ES-I3 (cell line): Measurements from ENCODE around the gene DNAJB4.

ENCODE experiments used
- H3K36me3 ChIP-seq: 2 replicates; pipeline ENCODE4 v1.6.1; 2013; ENCODE audit warnings: mild to moderate bottlenecking, low read length, control low read depth, moderate library complexity; ENCODE audit not compliant: insufficient read depth
- H3K4me1 ChIP-seq: 2 replicates; pipeline ENCODE4 v1.6.1; 2013; ENCODE audit warnings: mild to moderate bottlenecking, control low read depth, low read length; ENCODE audit not compliant: insufficient read depth
- H3K9ac ChIP-seq: 2 replicates; pipeline ENCODE4 v1.6.1; 2013; ENCODE audit warnings: low read depth, mild to moderate bottlenecking, low read length, moderate library complexity
- H3K9me3 ChIP-seq: 2 replicates; pipeline ENCODE4 v1.6.1; 2013; ENCODE audit warnings: mild to moderate bottlenecking, low read length, moderate library complexity; ENCODE audit not compliant: control insufficient read depth, insufficient read depth

The DNAJB4 gene

DNA sequence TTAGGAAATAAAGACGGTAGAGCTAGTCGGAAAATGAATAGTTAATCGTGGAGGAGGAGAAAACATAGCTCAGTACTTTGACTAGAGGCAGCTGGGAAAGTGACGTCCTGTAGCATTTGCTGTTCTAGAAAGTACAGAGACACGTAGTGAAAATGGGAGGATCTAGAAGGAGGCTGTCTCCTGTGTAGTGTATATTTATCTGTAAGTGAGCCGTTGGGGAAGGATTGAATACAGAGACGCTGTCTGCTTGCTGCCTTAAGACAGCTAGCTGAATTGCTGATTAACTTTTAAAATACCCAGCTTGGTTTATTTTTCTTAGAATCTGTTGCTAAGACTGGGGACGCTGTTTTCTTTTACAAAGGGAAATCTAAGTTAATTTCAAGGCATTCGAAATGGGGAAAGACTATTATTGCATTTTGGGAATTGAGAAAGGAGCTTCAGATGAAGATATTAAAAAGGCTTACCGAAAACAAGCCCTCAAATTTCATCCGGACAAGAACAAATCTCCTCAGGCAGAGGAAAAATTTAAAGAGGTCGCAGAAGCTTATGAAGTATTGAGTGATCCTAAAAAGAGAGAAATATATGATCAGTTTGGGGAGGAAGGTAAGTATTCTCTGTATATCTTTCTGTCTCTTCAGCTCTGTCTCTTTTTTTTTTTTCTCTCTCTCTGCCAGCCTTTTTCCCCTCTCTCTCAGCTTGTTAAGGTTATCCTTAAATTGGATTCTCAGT lies at the start of gene DNAJB4:
DNAJB4 (plus strand) TSS at position 221 of the 729 bp plus-strand sequence; CDS start at position 393, 172 bp downstream.
- no peaks in the 10 kb centered on the region; the same call in 1 of the 2 replicates for H3K4me1 ChIP-seq
- no peaks in the 10 kb centered on the region for H3K36me3 ChIP-seq
- H3K9me3 ChIP-seq: no peaks in the 10 kb centered on the region
- H3K9ac ChIP-seq: peak within 1 kb of the TSS; percentile 37

DNA sequence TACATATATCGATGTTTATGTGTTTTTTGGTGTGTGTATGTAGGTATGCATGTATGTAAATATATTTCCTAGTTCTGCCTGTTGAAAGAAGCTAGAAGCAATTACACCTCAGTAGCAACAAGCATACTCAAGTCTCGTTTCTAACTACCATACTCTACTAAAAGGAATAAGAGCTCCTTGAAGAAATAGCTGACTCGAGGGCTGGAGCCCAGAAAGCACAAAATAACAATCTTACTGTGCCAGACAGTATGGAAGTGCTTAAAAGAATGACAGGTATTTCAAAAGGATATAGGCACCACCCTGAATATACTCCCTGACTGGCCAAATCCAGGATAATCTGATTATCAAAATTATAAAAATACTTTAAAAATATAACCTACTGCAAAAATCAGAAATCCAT lies 49.0 kb upstream of the DNAJB4 start:
- Histone ChIP-seq H3K4me1 (no peaks in the 10 kb centered on the region), H3K9ac (no peak overlapping the region), H3K9me3 (no peaks in the 10 kb centered on the region), H3K36me3 (peaks cover 59% of the 10 kb centered on the region)

- H3K4me1 ChIP-seq: no peaks in the 10 kb centered on the region
- no peaks in the 10 kb centered on the region for H3K9me3 ChIP-seq
- H3K36me3 ChIP-seq: peaks cover 61% of the 10 kb centered on the region
- no peak overlapping the region for H3K9ac ChIP-seq
These were observed 48.3 kb upstream of the DNAJB4 start for GRCh38 chr1:77956464-77956863.

DNA sequence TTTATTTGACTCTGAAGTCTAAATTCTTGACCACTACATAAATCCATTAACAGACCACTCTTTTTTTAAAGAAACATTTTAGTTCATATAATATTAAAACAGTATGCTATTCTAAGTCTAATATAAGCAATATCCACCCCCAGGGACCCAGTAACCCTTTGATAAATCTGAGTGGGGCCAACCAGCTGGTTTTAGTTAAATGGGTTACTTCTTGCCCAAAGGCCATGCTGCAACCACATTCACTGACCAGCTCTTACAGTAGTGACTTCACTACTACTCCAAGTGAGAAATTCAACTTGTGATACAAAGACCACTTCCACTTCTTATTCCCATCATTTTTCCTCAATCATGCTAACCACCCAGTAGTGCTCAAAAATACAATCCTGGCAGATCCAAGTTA lies 46.3 kb upstream of the DNAJB4 start:
- no peak overlapping the region for H3K9ac ChIP-seq
- H3K36me3 ChIP-seq: peaks cover 69% of the 10 kb centered on the region
- no peaks in the 10 kb centered on the region for H3K4me1 ChIP-seq
- no peaks in the 10 kb centered on the region for H3K9me3 ChIP-seq

GRCh38 chr1:77958850-77959249 lies 45.9 kb upstream of the DNAJB4 start:
- H3K9me3 ChIP-seq: no peaks in the 10 kb centered on the region
- no peak overlapping the region for H3K9ac ChIP-seq
- H3K4me1 ChIP-seq: no peaks in the 10 kb centered on the region
- peaks cover 70% of the 10 kb centered on the region for H3K36me3 ChIP-seq

- Histone ChIP-seq H3K36me3 (peaks cover 67% of the 10 kb centered on the region), H3K9me3 (no peaks in the 10 kb centered on the region), H3K9ac (no peak overlapping the region), H3K4me1 (no peaks in the 10 kb centered on the region)
These were observed 43.3 kb upstream of the DNAJB4 start for GRCh38 chr1:77961392-77961791.

- no peak overlapping the region for H3K9ac ChIP-seq
- peaks cover 35% of the 10 kb centered on the region for H3K36me3 ChIP-seq
- peaks cover 4% of the 10 kb centered on the region; the same call in 1 of the 2 replicates for H3K4me1 ChIP-seq
- H3K9me3 ChIP-seq: no peaks in the 10 kb centered on the region
These were observed 38.4 kb upstream of the DNAJB4 start for GRCh38 chr1:77966291-77966690.

DNA sequence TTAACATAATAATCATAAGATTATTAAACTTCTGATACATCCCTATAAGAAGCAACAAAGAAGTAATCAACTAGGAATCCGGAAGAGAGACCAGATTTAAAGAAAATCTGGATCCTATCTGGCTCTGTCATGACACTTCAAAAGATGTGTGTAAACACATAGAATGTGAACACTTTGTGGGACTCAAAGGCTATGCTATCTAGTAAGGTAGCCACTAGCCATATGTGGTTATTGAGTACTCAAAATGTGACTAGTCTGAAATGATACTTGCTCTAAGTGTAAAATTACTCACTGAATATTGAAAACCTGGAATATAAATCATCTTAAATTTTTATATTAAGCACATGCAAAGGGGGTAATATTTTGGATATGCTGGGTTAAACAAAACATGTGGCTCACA lies 34.5 kb upstream of the DNAJB4 start:
- Histone ChIP-seq H3K9ac (no peak overlapping the region), H3K4me1 (peaks cover 22% of the 10 kb centered on the region), H3K9me3 (no peaks in the 10 kb centered on the region), H3K36me3 (peaks cover 11% of the 10 kb centered on the region)

DNA sequence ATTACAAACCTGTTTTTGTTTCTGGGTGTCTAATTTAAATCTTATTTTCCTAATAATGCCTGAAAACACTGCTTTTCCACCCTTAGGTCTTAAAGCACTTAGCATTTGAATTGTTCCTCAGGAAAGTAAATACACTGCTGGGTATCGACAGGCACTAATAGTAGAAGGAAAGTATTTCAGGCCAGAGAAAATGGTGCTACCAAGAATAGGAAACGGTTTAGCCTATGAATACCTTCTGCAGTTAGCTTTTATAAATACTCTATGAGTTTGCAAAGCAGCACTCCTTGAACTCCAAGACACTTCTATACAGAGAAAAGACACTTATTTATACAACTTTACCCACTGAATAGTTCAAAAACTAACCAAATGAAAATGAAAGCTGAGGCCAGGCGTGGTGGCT lies 32.7 kb upstream of the DNAJB4 start:
- Histone ChIP-seq H3K36me3 (peaks cover 2% of the 10 kb centered on the region; the same call in 1 of the 2 replicates), H3K9ac (no peak overlapping the region), H3K9me3 (no peaks in the 10 kb centered on the region), H3K4me1 (peaks cover 34% of the 10 kb centered on the region)

DNA sequence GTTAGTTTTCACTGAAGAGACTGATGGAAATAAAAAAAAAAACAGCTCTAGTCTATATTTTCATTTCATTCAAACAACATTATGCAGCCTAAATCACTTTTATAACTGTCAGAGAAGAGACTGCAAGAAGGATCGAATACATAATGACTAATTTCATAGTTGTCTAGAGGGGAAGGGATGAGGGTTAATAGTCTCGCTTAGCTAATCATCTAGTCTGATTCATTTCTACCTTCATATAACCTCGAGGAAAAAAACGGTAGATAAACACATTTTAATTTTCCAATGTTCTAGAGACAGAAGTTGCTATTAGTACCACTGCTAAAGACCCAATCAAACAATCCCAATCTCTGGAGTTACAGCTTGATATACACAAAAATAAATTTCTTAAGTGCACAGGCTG lies 29.4 kb upstream of the DNAJB4 start:
- H3K9ac ChIP-seq: no peak overlapping the region
- peaks cover 34% of the 10 kb centered on the region for H3K4me1 ChIP-seq
- no peaks in the 10 kb centered on the region for H3K9me3 ChIP-seq
- H3K36me3 ChIP-seq: no peaks in the 10 kb centered on the region

- Histone ChIP-seq H3K9me3 (no peaks in the 10 kb centered on the region), H3K4me1 (peaks cover 34% of the 10 kb centered on the region), H3K36me3 (no peaks in the 10 kb centered on the region), H3K9ac (0 out of 2 replicates have a peak overlapping the region, but pooled peaks have one; percentile 98)
These were observed 28.8 kb upstream of the DNAJB4 start for GRCh38 chr1:77975907-77976306.

- peak overlapping the region; percentile 98 for H3K9ac ChIP-seq
- H3K9me3 ChIP-seq: no peaks in the 10 kb centered on the region
- peaks cover 28% of the 10 kb centered on the region for H3K4me1 ChIP-seq
- H3K36me3 ChIP-seq: no peaks in the 10 kb centered on the region
These were observed 28.2 kb upstream of the DNAJB4 start for GRCh38 chr1:77976433-77977076.

GRCh38 chr1:77977989-77978292 lies 26.8 kb upstream of the DNAJB4 start:
- Histone ChIP-seq H3K9me3 (no peaks in the 10 kb centered on the region), H3K36me3 (no peaks in the 10 kb centered on the region), H3K4me1 (peaks cover 23% of the 10 kb centered on the region), H3K9ac (peak overlapping the region; percentile 98)

- peaks cover 21% of the 10 kb centered on the region; the same call in 1 of the 2 replicates for H3K4me1 ChIP-seq
- H3K9me3 ChIP-seq: no peaks in the 10 kb centered on the region
- no peaks in the 10 kb centered on the region for H3K36me3 ChIP-seq
- peak overlapping the region; percentile 98 for H3K9ac ChIP-seq
These were observed 26.3 kb upstream of the DNAJB4 start for GRCh38 chr1:77978293-77978968.
